ENCODE results near the gene ZFYVE9. TPM values are rescaled to one million over a fixed set of nuclear protein-coding genes. Genes with fewer than 3 reads are reported as not detected.

Gene ZFYVE9
- total RNA-seq, 1 experiment from 2014 or later = 28.4 TPM

GRCh38 chr1:52240592-52241210 lies 98.8 kb downstream of the ZFYVE9 start:
- Mint-ChIP-seq H3K4me1 (no peaks in the 10 kb centered on the region), H3K27me3 (ENCODE audit: low read depth) (no peaks in the 10 kb centered on the region), H3K36me3 (ENCODE audit: insufficient read depth in 1 of 3, low read depth in 3 of 3) (no peaks in the 10 kb centered on the region), H3K9me3 (no peaks in the 10 kb centered on the region), H3K27ac (no peak overlapping the region), H3K4me3 (no peak overlapping the region)
- Histone ChIP-seq H2BK20ac (ENCODE audit: low read depth, low read length, poor library complexity, severe bottlenecking) (no peak overlapping the region), H2AFZ (ENCODE audit: low read length) (no peak overlapping the region), H3K79me2 (ENCODE audit: insufficient read depth, low read length) (no peaks in the 10 kb centered on the region), H3T11ph (ENCODE audit: low read length) (no peak overlapping the region), H2BK15ac (ENCODE audit: low read depth, low read length) (no peak overlapping the region), H3K56ac (ENCODE audit: insufficient read length, low read depth, low read length) (no peak overlapping the region), H3K23ac (ENCODE audit: insufficient read length, low read depth, low read length) (no peak overlapping the region), H3K23me2 (ENCODE audit: insufficient read length, low read depth, low read length, poor library complexity, severe bottlenecking) (no peaks in the 10 kb centered on the region), H4K91ac (ENCODE audit: insufficient read length, low read depth, low read length) (no peak overlapping the region), H2BK12ac (ENCODE audit: insufficient read length, low read depth, low read length) (no peak overlapping the region), H3K9ac (ENCODE audit: extremely low read depth, insufficient read length, low read length) (no peak overlapping the region), H3K27me3 (ENCODE audit: insufficient read depth, low read length) (no peaks in the 10 kb centered on the region), H2BK5ac (ENCODE audit: insufficient read length, low read length) (no peak overlapping the region), H2AK5ac (ENCODE audit: insufficient read length, low read length) (no peak overlapping the region), H3K79me1 (ENCODE audit: insufficient read depth, low read depth, low read length, poor library complexity, severe bottlenecking) (no peaks in the 10 kb centered on the region), H3K18ac (ENCODE audit: insufficient read length, low read depth, low read length) (no peak overlapping the region), H3K4me2 (ENCODE audit: insufficient read depth, insufficient read length, low read length) (no peak overlapping the region), H3K9me3 (ENCODE audit: control insufficient read depth, low read depth, low read length) (no peaks in the 10 kb centered on the region), H3K14ac (ENCODE audit: insufficient read depth, low read length) (no peak overlapping the region), H3K4ac (ENCODE audit: low read depth, low read length) (no peak overlapping the region), H2BK120ac (ENCODE audit: low read depth, low read length, poor library complexity, severe bottlenecking) (no peak overlapping the region), H3K27ac (ENCODE audit: insufficient read length, low read depth, low read length) (no peak overlapping the region), H3K4me1 (ENCODE audit: insufficient read depth, low read length) (no peaks in the 10 kb centered on the region), H4K20me1 (ENCODE audit: control insufficient read depth, insufficient read depth, insufficient read length) (no peaks in the 10 kb centered on the region), H4K8ac (replicated peaks; ENCODE audit: insufficient read length, low read depth, low read length) (no peak overlapping the region), H4K5ac (ENCODE audit: insufficient read length, low read depth, low read length) (no peak overlapping the region)
- DNase-seq = no peak
- TF ChIP-seq CTCF (conservative IDR thresholded peaks at IDR 0.05) = no peak
- WGBS (ENCODE audit: extremely low coverage, insufficient read length, low lambda C conversion rate) = no CpG with 5 or more reads among the region's 4 CpGs
